Activated naive CD4-positive, alpha-beta T cell treated with anti-CD3 and anti-CD28 coated beads for 36 hours (primary cell): ENCODE measurements around the gene MTNR1A. TPM values are rescaled to one million over a fixed set of nuclear protein-coding genes. Genes with fewer than 3 reads are reported as not detected.
"Not testable (repeated sequence)": the region's sequence is repeated elsewhere in the genome, so short reads cannot be mapped to it uniquely, and the experiment has no call there.

Source experiments
- CTCF ChIA-PET: fragments of 350-600 bp; sonication (Branson Sonifier 250); formaldehyde crosslinking; loops from one replicate; lab custom pipeline; 2021; ENCODE audit warnings: antibody characterized with exemption; lab: Charles Lee
- DNase-seq: peaks from one replicate; pipeline ENCODE4 v3.0.0-alpha.2; 2020
- H3K27ac Mint-ChIP-seq: one replicate; pipeline ENCODE4 v1.8.0; 2021; ENCODE audit warnings: mild to moderate bottlenecking, mixed read lengths
- H3K27me3 Mint-ChIP-seq: one replicate; pipeline ENCODE4 v1.8.0; 2021; ENCODE audit warnings: low read depth, mixed read lengths
- H3K36me3 Mint-ChIP-seq: one replicate; pipeline ENCODE4 v1.8.0; 2021; ENCODE audit warnings: low read depth, mixed read lengths
- H3K4me1 Mint-ChIP-seq: one replicate; pipeline ENCODE4 v1.8.0; 2021; ENCODE audit warnings: low read depth, mixed read lengths
- H3K4me3 Mint-ChIP-seq: one replicate; pipeline ENCODE4 v1.8.0; 2021; ENCODE audit warnings: mild to moderate bottlenecking, moderate library complexity, mixed read lengths
- H3K9me3 Mint-ChIP-seq: one replicate; pipeline ENCODE4 v1.8.0; 2021; ENCODE audit warnings: mixed read lengths
- intact Hi-C: fragments of 100-400 bp; cut with micrococcal nuclease; formaldehyde crosslinking; loops from one replicate; pipeline ENCODE4 v1.15.1; 2023
- total RNA-seq, 2 experiments: library from RNA; stranded (reverse); gene quantifications; one replicate each; pipeline ENCODE4 v1.2.3, GENCODE V29; 2021

The MTNR1A gene
- total RNA-seq, 2 experiments from 2014 or later: not detected

GRCh38 chr4:186504771-186505170 lies 50.6 kb downstream of the MTNR1A start:
- CTCF ChIA-PET, intact Hi-C loops, DNase-seq, H3K27ac Mint-ChIP-seq, H3K4me1 Mint-ChIP-seq, H3K27me3 Mint-ChIP-seq, H3K4me3 Mint-ChIP-seq, H3K9me3 Mint-ChIP-seq, H3K36me3 Mint-ChIP-seq: not testable (repeated sequence)

DNA sequence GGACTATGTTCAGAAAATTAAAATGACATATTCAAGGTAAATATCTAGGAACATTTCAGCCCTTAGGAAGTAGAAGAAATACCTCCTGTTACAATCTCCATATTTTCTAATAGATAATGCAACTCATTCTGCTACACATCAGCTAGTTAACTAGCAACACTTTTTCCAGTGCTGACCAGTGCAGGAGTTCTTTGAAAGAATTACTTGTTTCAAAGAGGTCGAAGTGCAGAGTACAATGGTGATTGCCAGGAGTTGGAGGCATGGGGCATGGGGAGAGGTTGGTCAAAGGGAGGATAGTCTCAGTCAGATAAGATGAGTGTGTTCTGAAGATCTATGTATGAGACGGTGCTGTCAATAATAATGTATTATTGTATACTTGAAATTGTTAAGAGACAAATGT lies 53.1 kb downstream of the MTNR1A start:
- no peak overlapping the region for H3K4me3 Mint-ChIP-seq
- no peak overlapping the region for H3K27ac Mint-ChIP-seq
- H3K9me3 Mint-ChIP-seq: peaks cover 1% of the 10 kb centered on the region
- H3K27me3 Mint-ChIP-seq: peaks cover 2% of the 10 kb centered on the region
- no peak for DNase-seq
- CTCF ChIA-PET: no interaction called here
- H3K36me3 Mint-ChIP-seq: no peaks in the 10 kb centered on the region
- intact Hi-C loops: no loop called here
- H3K4me1 Mint-ChIP-seq: no peaks in the 10 kb centered on the region

DNA sequence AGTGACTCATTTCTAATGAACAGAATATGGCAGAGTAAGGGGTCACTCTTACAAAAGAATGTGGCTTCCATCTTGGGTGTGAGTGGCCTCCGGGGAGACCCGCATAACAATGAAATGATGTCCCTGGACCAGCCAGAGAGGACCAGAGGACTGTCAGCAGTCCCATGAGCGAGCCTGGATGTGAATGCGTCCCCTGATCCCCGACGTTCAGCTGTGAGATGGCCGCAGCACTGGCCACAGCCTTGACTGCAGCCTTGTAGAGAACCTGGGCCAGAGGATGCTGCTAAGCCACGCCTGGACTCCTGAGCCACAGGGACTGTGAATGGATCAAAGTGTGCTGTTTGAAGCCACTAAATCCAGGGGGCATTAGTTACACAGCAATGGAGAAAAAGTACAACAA lies 53.8 kb downstream of the MTNR1A start:
- intact Hi-C loops: no loop called here

DNA sequence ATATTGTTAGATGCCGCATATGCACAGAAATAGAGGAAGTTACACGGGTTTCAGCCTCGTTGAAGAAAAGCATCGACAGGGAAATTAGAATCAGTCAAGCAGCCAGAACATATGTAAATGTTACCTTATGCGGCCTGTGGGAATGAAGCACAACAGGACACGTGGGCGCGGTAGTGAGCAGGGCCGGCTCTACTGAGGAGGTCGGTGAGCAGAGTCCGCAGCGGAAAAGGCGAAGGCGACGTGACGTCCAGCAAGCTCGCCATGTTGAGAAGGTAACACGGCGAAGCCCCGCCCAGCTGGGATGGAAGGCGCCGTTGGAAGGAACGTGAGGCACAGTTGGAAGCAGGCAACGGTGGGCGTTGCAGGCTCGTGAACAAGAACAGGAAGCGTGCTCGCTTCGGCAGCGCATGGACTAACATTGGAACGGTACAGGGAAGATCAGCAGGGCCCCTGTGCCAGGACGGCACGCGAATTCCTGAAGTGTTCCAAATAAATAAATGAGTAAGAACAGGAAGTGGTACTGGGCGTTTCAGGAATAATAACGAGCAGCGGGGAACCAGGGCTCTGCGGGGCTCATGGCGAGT lies 54.6 kb downstream of the MTNR1A start:
- no peak for DNase-seq
- peaks cover 2% of the 10 kb centered on the region for H3K27me3 Mint-ChIP-seq
- H3K9me3 Mint-ChIP-seq: peaks cover 1% of the 10 kb centered on the region
- intact Hi-C loops: no loop called here
- no peaks in the 10 kb centered on the region for H3K4me1 Mint-ChIP-seq
- H3K27ac Mint-ChIP-seq: no peak overlapping the region
- H3K36me3 Mint-ChIP-seq: no peaks in the 10 kb centered on the region
- no peak overlapping the region for H3K4me3 Mint-ChIP-seq
- CTCF ChIA-PET: no interaction called here

More for the DNA sequence above, 53.8 kb downstream of the MTNR1A start:
- CTCF ChIA-PET: no interaction called here
- Mint-ChIP-seq H3K36me3 (no peaks in the 10 kb centered on the region), H3K4me1 (no peaks in the 10 kb centered on the region), H3K27me3 (peaks cover 2% of the 10 kb centered on the region), H3K9me3 (peaks cover 1% of the 10 kb centered on the region), H3K27ac (no peak overlapping the region), H3K4me3 (no peak overlapping the region)
- DNase-seq: no peak

DNA sequence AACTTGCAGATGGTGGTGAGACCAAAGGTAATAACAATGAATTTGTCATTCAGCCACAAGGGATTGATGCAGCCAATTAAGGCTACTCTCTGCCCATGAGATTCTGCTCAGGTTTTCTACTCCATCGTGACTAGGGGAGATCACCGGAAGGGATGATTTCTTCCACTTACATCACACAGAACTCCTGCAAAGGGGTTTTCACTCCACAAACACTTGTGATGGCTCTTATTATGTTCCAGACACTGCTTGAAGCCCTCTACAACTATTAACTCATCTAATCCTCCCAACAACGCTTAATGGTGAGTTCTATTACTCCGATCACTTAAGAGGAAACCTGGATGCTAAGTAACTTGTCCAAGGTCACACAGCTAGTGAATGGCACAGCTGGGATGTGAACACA lies 55.9 kb downstream of the MTNR1A start:
- no peaks in the 10 kb centered on the region for H3K4me1 Mint-ChIP-seq
- CTCF ChIA-PET: no interaction called here

DNA sequence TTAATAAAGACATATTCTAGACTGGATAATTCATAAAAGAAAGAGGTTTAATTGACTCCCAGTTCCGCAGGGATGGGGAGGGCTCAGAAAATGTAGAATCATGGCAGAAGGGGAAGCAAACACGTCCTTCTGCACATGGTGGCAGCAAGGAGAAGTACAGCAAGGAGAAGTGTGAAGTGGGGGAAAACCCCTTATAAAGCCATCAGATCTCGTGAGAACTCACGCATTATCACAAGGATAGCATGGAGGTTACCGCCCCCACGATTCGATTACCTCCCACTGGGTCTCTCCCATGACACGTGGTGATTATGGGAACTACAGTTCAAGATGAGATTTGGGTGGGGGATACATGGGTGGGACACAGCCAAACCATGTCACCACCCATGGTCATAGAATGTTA lies 58.3 kb downstream of the MTNR1A start:
- no peaks in the 10 kb centered on the region for H3K4me1 Mint-ChIP-seq
- CTCF ChIA-PET: no interaction called here
- intact Hi-C loops: no loop called here
- H3K27ac Mint-ChIP-seq: no peak overlapping the region
- H3K9me3 Mint-ChIP-seq: peaks cover 8% of the 10 kb centered on the region
- no peak for DNase-seq
- no peaks in the 10 kb centered on the region for H3K36me3 Mint-ChIP-seq
- no peak overlapping the region for H3K4me3 Mint-ChIP-seq
- H3K27me3 Mint-ChIP-seq: peaks cover 4% of the 10 kb centered on the region

More for the DNA sequence above, 55.9 kb downstream of the MTNR1A start:
- Mint-ChIP-seq H3K27me3 (peaks cover 2% of the 10 kb centered on the region), H3K9me3 (peaks cover 3% of the 10 kb centered on the region), H3K36me3 (no peaks in the 10 kb centered on the region), H3K27ac (no peak overlapping the region), H3K4me3 (no peak overlapping the region)
- DNase-seq: no peak
- intact Hi-C loops: no loop called here

DNA sequence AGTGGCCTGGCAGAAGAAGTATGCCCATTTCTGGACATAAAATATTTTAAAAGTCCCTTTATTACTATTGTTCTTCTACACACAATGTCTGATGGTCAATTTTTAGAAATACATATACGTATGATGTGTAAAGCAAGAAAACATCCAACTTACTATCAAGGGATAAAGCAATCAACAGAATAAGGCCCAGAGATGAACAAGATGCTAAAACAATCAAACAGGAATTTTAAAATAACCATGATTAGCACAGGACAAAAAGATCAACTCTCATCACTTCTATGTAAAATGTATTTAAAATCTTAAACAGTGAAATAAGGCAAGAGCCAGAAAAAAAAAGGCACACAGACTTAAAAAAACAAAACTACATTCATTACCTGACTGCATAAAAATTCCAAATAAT lies 60.9 kb downstream of the MTNR1A start:
- H3K4me3 Mint-ChIP-seq: no peak overlapping the region
- intact Hi-C loops: no loop called here
- CTCF ChIA-PET: no interaction called here
- DNase-seq: no peak
- H3K4me1 Mint-ChIP-seq: no peaks in the 10 kb centered on the region
- no peaks in the 10 kb centered on the region for H3K36me3 Mint-ChIP-seq
- H3K27me3 Mint-ChIP-seq: peaks cover 5% of the 10 kb centered on the region
- peaks cover 9% of the 10 kb centered on the region for H3K9me3 Mint-ChIP-seq
- no peak overlapping the region for H3K27ac Mint-ChIP-seq

DNA sequence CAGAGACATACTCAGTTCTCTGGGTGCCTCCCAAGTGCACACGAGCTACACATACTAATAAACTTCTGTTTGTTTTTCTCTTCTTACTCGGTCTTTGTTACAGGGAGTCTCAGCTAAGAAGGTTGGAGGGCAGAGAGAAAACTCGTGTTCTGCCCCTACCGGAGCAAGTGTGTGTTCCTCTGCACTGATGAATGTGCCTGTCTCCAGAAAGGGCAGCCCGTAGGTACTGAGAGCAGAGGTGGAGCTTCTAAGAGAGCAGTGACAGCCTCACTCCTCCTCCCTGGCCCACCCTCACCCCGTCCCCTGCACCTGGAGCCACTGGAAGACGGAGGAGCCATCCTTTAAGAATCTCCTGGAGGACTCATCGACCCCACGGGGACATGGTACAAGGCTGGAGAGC lies 67.6 kb downstream of the MTNR1A start:
- no peak overlapping the region for H3K27ac Mint-ChIP-seq
- peaks cover 6% of the 10 kb centered on the region for H3K9me3 Mint-ChIP-seq
- no peak overlapping the region for H3K4me3 Mint-ChIP-seq
- H3K4me1 Mint-ChIP-seq: no peaks in the 10 kb centered on the region
- intact Hi-C loops: no loop called here
- H3K36me3 Mint-ChIP-seq: no peaks in the 10 kb centered on the region
- peaks cover 8% of the 10 kb centered on the region for H3K27me3 Mint-ChIP-seq
- DNase-seq: no peak
- CTCF ChIA-PET: no interaction called here

DNA sequence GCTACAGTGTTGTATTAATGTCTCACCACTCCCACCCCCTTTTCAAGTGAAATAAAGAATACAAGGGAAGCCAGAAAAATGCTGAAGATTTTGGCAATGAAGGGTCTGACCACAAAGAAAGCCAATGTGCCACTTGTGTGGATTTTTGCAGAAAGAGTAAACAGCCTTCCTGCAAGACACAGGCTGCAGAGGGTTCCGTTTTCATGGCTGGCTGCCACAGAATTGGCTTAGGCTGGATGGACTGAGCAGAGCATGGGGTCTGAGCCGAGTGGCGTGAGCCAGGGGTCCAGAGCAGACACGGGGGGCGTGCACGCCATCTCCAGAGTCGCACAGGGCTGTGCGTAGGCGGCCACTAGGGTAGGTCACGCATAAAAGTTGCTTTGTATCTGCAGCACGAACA lies 69.2 kb downstream of the MTNR1A start:
- Mint-ChIP-seq H3K9me3 (peaks cover 6% of the 10 kb centered on the region), H3K4me1 (no peaks in the 10 kb centered on the region), H3K27me3 (peaks cover 3% of the 10 kb centered on the region), H3K36me3 (no peaks in the 10 kb centered on the region), H3K27ac (no peak overlapping the region), H3K4me3 (no peak overlapping the region)
- no peak for DNase-seq
- intact Hi-C loops: no loop called here
- CTCF ChIA-PET: no interaction called here

DNA sequence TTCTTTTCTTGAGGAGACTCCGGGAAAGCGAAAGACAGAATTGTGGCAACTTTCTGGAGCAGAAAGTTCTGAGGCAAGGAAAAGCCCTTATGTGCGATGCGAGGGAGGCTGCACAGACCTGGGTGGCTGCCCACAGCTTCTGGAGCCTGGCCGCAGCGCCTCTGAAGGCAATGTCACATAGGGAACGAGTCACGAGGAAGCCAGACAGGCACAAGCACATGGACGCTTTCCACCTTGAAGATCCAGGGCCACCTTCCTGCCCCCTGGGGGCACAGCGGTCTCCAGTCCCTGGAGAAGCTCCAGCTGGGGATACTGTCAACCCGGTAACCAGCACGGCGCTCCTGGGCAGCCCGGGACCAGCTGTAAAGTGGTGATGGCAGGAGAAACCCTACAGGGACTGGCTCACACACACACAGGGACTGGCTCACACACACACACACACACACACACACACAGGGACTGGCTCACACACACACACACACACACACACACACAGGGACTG lies 69.8 kb downstream of the MTNR1A start:
- Mint-ChIP-seq H3K4me1 (no peaks in the 10 kb centered on the region), H3K27ac (no peak overlapping the region), H3K9me3 (peaks cover 6% of the 10 kb centered on the region), H3K4me3 (no peak overlapping the region), H3K36me3 (no peaks in the 10 kb centered on the region), H3K27me3 (peaks cover 3% of the 10 kb centered on the region)
- DNase-seq: no peak
- intact Hi-C loops: no loop called here
- CTCF ChIA-PET: no interaction called here

- H3K27me3 Mint-ChIP-seq: peaks cover 3% of the 10 kb centered on the region
- CTCF ChIA-PET: no interaction called here
- no peak overlapping the region for H3K27ac Mint-ChIP-seq
- no peaks in the 10 kb centered on the region for H3K36me3 Mint-ChIP-seq
- H3K9me3 Mint-ChIP-seq: peaks cover 4% of the 10 kb centered on the region
- intact Hi-C loops: no loop called here
- H3K4me3 Mint-ChIP-seq: no peak overlapping the region
- H3K4me1 Mint-ChIP-seq: no peaks in the 10 kb centered on the region
- DNase-seq: no peak
These were observed 70.2 kb downstream of the MTNR1A start for GRCh38 chr4:186485150-186485549.

GRCh38 chr4:186483656-186484055 lies 71.7 kb downstream of the MTNR1A start:
- intact Hi-C loops: no loop called here
- CTCF ChIA-PET: interaction anchor here (0.6 kb wide), 1 partner anchor 237 kb away, joined by 3 read pairs; no protein-coding TSS in a partner anchor
- Mint-ChIP-seq H3K4me1 (no peaks in the 10 kb centered on the region), H3K4me3 (no peak overlapping the region), H3K27me3 (peaks cover 3% of the 10 kb centered on the region), H3K36me3 (no peaks in the 10 kb centered on the region), H3K27ac (no peak overlapping the region), H3K9me3 (peaks cover 4% of the 10 kb centered on the region)
- DNase-seq: no peak
